Fibroblast of villous mesenchyme (primary cell): ENCODE results near the gene SLC16A1. TPM values are rescaled to one million over a fixed set of nuclear protein-coding genes. Genes with fewer than 3 reads are reported as not detected.

Source experiments
- DNase-seq: peaks from one replicate; pipeline ENCODE4 v3.0.0-alpha.2; 2010; ENCODE audit warnings: low read depth
- H3K4me3 ChIP-seq: 2 replicates; pipeline ENCODE4 v1.5.1; 2011; ENCODE audit warnings: low read depth, mild to moderate bottlenecking, low read length
- CTCF ChIP-seq: IDR thresholded peaks from 2 replicates; pipeline ENCODE4 v1.5.1; 2012; ENCODE audit warnings: low read depth, mild to moderate bottlenecking, low read length; ENCODE audit not compliant: insufficient read depth
- total RNA-seq: library from RNA; depleted of rRNA; stranded (reverse); fragments of >200 nt; gene quantifications from 2 replicates; pipeline ENCODE4 v1.2.3, GENCODE V29; 2012

SLC16A1 gene
- total RNA-seq, 1 donor: 129 TPM

- peak; percentile 49 for DNase-seq
- TF ChIP-seq CTCF: no peak
Measured at GRCh38 chr1:112927462-112927990, 28.5 kb downstream of the SLC16A1 start.

GRCh38 chr1:112926858-112927257 lies 29.1 kb downstream of the SLC16A1 start:
- no peak for DNase-seq
- H3K4me3 ChIP-seq: no peak overlapping the region
- no peak for TF ChIP-seq CTCF

More at GRCh38 chr1:112927462-112927990, 28.5 kb downstream of the SLC16A1 start:
- H3K4me3 ChIP-seq: no peak overlapping the region

- H3K4me3 ChIP-seq: no peak overlapping the region
- peak; percentile 20 for TF ChIP-seq CTCF
- no peak for DNase-seq
Measured at GRCh38 chr1:112925015-112925414, 31.0 kb downstream of the SLC16A1 start.

- DNase-seq: no peak
- TF ChIP-seq CTCF: no peak
- H3K4me3 ChIP-seq: no peak overlapping the region
Measured at GRCh38 chr1:112923959-112924349, 32.0 kb downstream of the SLC16A1 start.

GRCh38 chr1:112923234-112923958 lies 32.6 kb downstream of the SLC16A1 start:
- H3K4me3 ChIP-seq: no peak overlapping the region
- no peak for TF ChIP-seq CTCF
- DNase-seq: no peak

GRCh38 chr1:112911506-112912220 lies 44.3 kb downstream of the SLC16A1 start:
- TF ChIP-seq CTCF: no peak
- H3K4me3 ChIP-seq: no peak overlapping the region
- DNase-seq: no peak
